GM13977 (cell line): ENCODE results near the gene AHCTF1.

Experiments used
- DNase-seq: peaks from one replicate; pipeline ENCODE4 v3.0.0; 2012; ENCODE audit warnings: low spot score
- CTCF ChIP-seq: IDR thresholded peaks from 2 replicates; pipeline ENCODE4 v1.5.1; 2012; ENCODE audit warnings: mild to moderate bottlenecking, control low read depth; ENCODE audit not compliant: insufficient read depth; ENCODE audit errors: extremely low read depth, missing control alignments
- in situ Hi-C: fragments of 300-500 bp; cut with MboI; formaldehyde crosslinking; loops from one replicate; pipeline ENCODE4 v1.12.0; 2022; ENCODE audit warnings: low sequenced_read_pairs, low pct_unique_long_range_greater_than_20kb, mixed read lengths, inconsistent platforms; ENCODE audit not compliant: unreplicated experiment

AHCTF1 gene

GRCh38 chr1:246934765-246935164 is 3.0 kb upstream of the AHCTF1 start:
- in situ Hi-C loops: no loop called here
- no peak for DNase-seq
- no peak for TF ChIP-seq CTCF

GRCh38 chr1:246933893-246934292 is 2.1 kb upstream of the AHCTF1 start:
- in situ Hi-C loops: no loop called here
- no peak for TF ChIP-seq CTCF
- no peak for DNase-seq

GRCh38 chr1:246932366-246932700 is 585 bp upstream of the AHCTF1 start:
- TF ChIP-seq CTCF: no peak
- no peak for DNase-seq
- in situ Hi-C loops: no loop called here

GRCh38 chr1:246930830-246931548 is 759 bp downstream of the AHCTF1 start:
- DNase-seq: peak; percentile 59
- TF ChIP-seq CTCF: no peak
- in situ Hi-C loops: no loop called here

GRCh38 chr1:246925997-246926626 is 5.6 kb downstream of the AHCTF1 start:
- in situ Hi-C loops: no loop called here
- DNase-seq: no peak
- no peak for TF ChIP-seq CTCF

- in situ Hi-C loops: no loop called here
- TF ChIP-seq CTCF: no peak
Measured at GRCh38 chr1:246923900-246924299, 7.8 kb downstream of the AHCTF1 start.

More at GRCh38 chr1:246923900-246924299, 7.8 kb downstream of the AHCTF1 start:
- DNase-seq: no peak
